Measurements from ENCODE around the gene NPR2. TPM values are rescaled to one million over a fixed set of nuclear protein-coding genes. Genes with fewer than 3 reads are reported as not detected.

NPR2 gene
- total RNA-seq, 2 experiments from 2014 or later = 7.5 to 7.8 TPM

- intact Hi-C loops (cut with micrococcal nuclease) = no loop called here
- CTCF ChIA-PET = interaction anchor here (1.0 kb wide), 1 partner anchor 137 kb away, joined by 3 read pairs; no protein-coding TSS in a partner anchor
- Mint-ChIP-seq H3K4me3 (no peak overlapping the region), H3K9me3 (no peaks in the 10 kb centered on the region), H3K27ac (no peak overlapping the region), H3K27me3 (no peaks in the 10 kb centered on the region), H3K4me1 (ENCODE audit: low read depth) (peaks cover 11% of the 10 kb centered on the region), H3K36me3 (ENCODE audit: low read depth) (no peaks in the 10 kb centered on the region)
- no peak for DNase-seq
- no peak for ATAC-seq
- TF ChIP-seq CTCF (IDR thresholded peaks at IDR 0.05) = no peak
- POLR2A ChIA-PET = interaction anchor here (0.7 to 1.0 kb wide), 2 partner anchors 157 to 1123 kb away, joined by 3 to 4 read pairs; no protein-coding TSS in a partner anchor
Observed at GRCh38 chr9:35766997-35767396, 24.4 kb upstream of the NPR2 start.

- no peak for ATAC-seq
- no peak overlapping the region for H3K4me3 Mint-ChIP-seq
- no peak overlapping the region for H3K27ac Mint-ChIP-seq
- H3K9me3 Mint-ChIP-seq = no peaks in the 10 kb centered on the region
- TF ChIP-seq CTCF (IDR thresholded peaks at IDR 0.05) = no peak
- H3K36me3 Mint-ChIP-seq (ENCODE audit: low read depth) = no peaks in the 10 kb centered on the region
- POLR2A ChIA-PET = interaction anchor here (1.0 kb wide), 1 partner anchor 157 kb away, joined by 4 read pairs; no protein-coding TSS in a partner anchor
- DNase-seq = no peak
- intact Hi-C loops (cut with micrococcal nuclease) = no loop called here
- peaks cover 8% of the 10 kb centered on the region for H3K4me1 Mint-ChIP-seq (ENCODE audit: low read depth)
- H3K27me3 Mint-ChIP-seq = no peaks in the 10 kb centered on the region
- CTCF ChIA-PET = interaction anchor here (0.9 to 1.0 kb wide), 2 partner anchors 71 to 136 kb away, joined by 3 read pairs; no protein-coding TSS in a partner anchor
Observed at GRCh38 chr9:35767458-35767857, 23.9 kb upstream of the NPR2 start.

GRCh38 chr9:35769763-35770162, 21.6 kb upstream of the NPR2 start:
- H3K27me3 Mint-ChIP-seq = no peaks in the 10 kb centered on the region
- CTCF ChIA-PET = interaction anchor here (0.8 to 4.5 kb wide), 2 partner anchors 19 to 134 kb away, joined by 3 to 30 read pairs; no protein-coding TSS in a partner anchor
- no peaks in the 10 kb centered on the region for H3K36me3 Mint-ChIP-seq (ENCODE audit: low read depth)
- no peak overlapping the region for H3K27ac Mint-ChIP-seq
- intact Hi-C loops (cut with micrococcal nuclease) = no loop called here
- ATAC-seq (no peak), DNase-seq (no peak)
- H3K4me1 Mint-ChIP-seq (ENCODE audit: low read depth) = peaks cover 5% of the 10 kb centered on the region
- POLR2A ChIA-PET = interaction anchor here (0.6 to 0.7 kb wide), 2 partner anchors 13 to 324 kb away, joined by 3 read pairs; no protein-coding TSS in a partner anchor
- no peak overlapping the region for H3K4me3 Mint-ChIP-seq
- H3K9me3 Mint-ChIP-seq = no peaks in the 10 kb centered on the region
- no peak for TF ChIP-seq CTCF (IDR thresholded peaks at IDR 0.05)

- DNase-seq = no peak
- Mint-ChIP-seq H3K27ac (no peak overlapping the region), H3K4me3 (no peak overlapping the region), H3K4me1 (ENCODE audit: low read depth) (peaks cover 10% of the 10 kb centered on the region), H3K36me3 (ENCODE audit: low read depth) (no peaks in the 10 kb centered on the region), H3K27me3 (no peaks in the 10 kb centered on the region), H3K9me3 (no peaks in the 10 kb centered on the region)
- no peak for ATAC-seq
- no peak for TF ChIP-seq CTCF (IDR thresholded peaks at IDR 0.05)
- ChIA-PET POLR2A (interaction anchor here (1.1 to 1.3 kb wide), 2 partner anchors 13 to 22 kb away, joined by 3 to 4 read pairs; partner anchors contain the start of genes GBA2 and RGP1), CTCF (interaction anchor here (0.6 to 4.5 kb wide), 5 partner anchors 8 to 131 kb away, joined by 3 to 30 read pairs (median 4); no protein-coding TSS in a partner anchor)
- intact Hi-C loops (cut with micrococcal nuclease) = no loop called here
Observed at GRCh38 chr9:35771075-35771433, 20.3 kb upstream of the NPR2 start.

- H3K27ac Mint-ChIP-seq = no peak overlapping the region
- H3K27me3 Mint-ChIP-seq = no peaks in the 10 kb centered on the region
- no peak overlapping the region for H3K4me3 Mint-ChIP-seq
- no peak for TF ChIP-seq CTCF (IDR thresholded peaks at IDR 0.05)
- intact Hi-C loops (cut with micrococcal nuclease) = no loop called here
- DNase-seq (no peak), ATAC-seq (no peak)
- ChIA-PET POLR2A (interaction anchor here (1.3 kb wide), 1 partner anchor 22 kb away, joined by 4 read pairs; the partner anchor contains the start of genes GBA2 and RGP1), CTCF (interaction anchor here (1.0 to 4.5 kb wide), 5 partner anchors 9 to 111 kb away, joined by 4 to 30 read pairs (median 5); no protein-coding TSS in a partner anchor)
- H3K4me1 Mint-ChIP-seq (ENCODE audit: low read depth) = peaks cover 6% of the 10 kb centered on the region
- no peaks in the 10 kb centered on the region for H3K36me3 Mint-ChIP-seq (ENCODE audit: low read depth)
- H3K9me3 Mint-ChIP-seq = no peaks in the 10 kb centered on the region
Observed at GRCh38 chr9:35771534-35771933, 19.9 kb upstream of the NPR2 start.

Data from activated CD8-positive, alpha-beta T cell treated with anti-CD3 and anti-CD28 coated beads for 36 hours (primary cell).